Measurements from ENCODE around the gene PRMT5.

The PRMT5 gene

GRCh38 chr14:22877000-22877501, 52.1 kb downstream of the PRMT5 start:
- no peaks in the 10 kb centered on the region for H3K9me2 ChIP-seq (replicated peaks; ENCODE audit: low read depth, low read length)
- H3K36me3 ChIP-seq (ENCODE audit: insufficient read depth, low read length), result peaks cover 14% of the 10 kb centered on the region; the same call in 1 of the 2 replicates
- H4K20me1 ChIP-seq (ENCODE audit: insufficient read depth, low read length, poor library complexity, severe bottlenecking), result no peaks in the 10 kb centered on the region
- no peaks in the 10 kb centered on the region for H3F3A ChIP-seq (ENCODE audit: low read depth)
- H3K79me2 ChIP-seq (ENCODE audit: insufficient read depth, low read length), result peaks cover 2% of the 10 kb centered on the region; the same call in 1 of the 2 replicates
- H3K4me1 ChIP-seq (ENCODE audit: insufficient read depth, low read length, poor library complexity, severe bottlenecking), result peaks cover 8% of the 10 kb centered on the region
- H3K9ac ChIP-seq (ENCODE audit: low read depth, low read length, poor library complexity, severe bottlenecking), result no peak overlapping the region
- H2AFZ ChIP-seq (ENCODE audit: low read length), result no peak overlapping the region
- TF ChIP-seq CTCF (conservative IDR thresholded peaks at IDR 0.05; ENCODE audit: low read length), result no peak
- TF ChIP-seq EZH2phosphoT487 (IDR thresholded peaks at IDR 0.05; ENCODE audit: borderline replicate concordance), result no peak
- no peak overlapping the region for H3K4me2 ChIP-seq (ENCODE audit: low read depth, low read length, poor library complexity, severe bottlenecking)
- no peaks in the 10 kb centered on the region for H3K27me3 ChIP-seq (ENCODE audit: insufficient read depth, low read length, poor library complexity, severe bottlenecking)
- H3K9me3 ChIP-seq (ENCODE audit: insufficient read depth, low read depth, low read length), result no peaks in the 10 kb centered on the region
- H3K4me3 ChIP-seq (ENCODE audit: low read length, poor library complexity, severe bottlenecking), result no peak overlapping the region

- Histone ChIP-seq H3K4me2 (ENCODE audit: low read depth, low read length, poor library complexity, severe bottlenecking) (no peak overlapping the region), H3K27me3 (ENCODE audit: insufficient read depth, low read length, poor library complexity, severe bottlenecking) (no peaks in the 10 kb centered on the region), H3K9me3 (ENCODE audit: insufficient read depth, low read depth, low read length) (no peaks in the 10 kb centered on the region), H3K79me2 (ENCODE audit: insufficient read depth, low read length) (peaks cover 3% of the 10 kb centered on the region; the same call in 1 of the 2 replicates), H3K9me2 (replicated peaks; ENCODE audit: low read depth, low read length) (no peaks in the 10 kb centered on the region), H4K20me1 (ENCODE audit: insufficient read depth, low read length, poor library complexity, severe bottlenecking) (no peaks in the 10 kb centered on the region), H2AFZ (ENCODE audit: low read length) (no peak overlapping the region), H3K9ac (ENCODE audit: low read depth, low read length, poor library complexity, severe bottlenecking) (no peak overlapping the region), H3K36me3 (ENCODE audit: insufficient read depth, low read length) (peaks cover 14% of the 10 kb centered on the region; the same call in 1 of the 2 replicates), H3F3A (ENCODE audit: low read depth) (peaks cover 4% of the 10 kb centered on the region; the same call in 1 of the 2 replicates), H3K4me3 (ENCODE audit: low read length, poor library complexity, severe bottlenecking) (no peak overlapping the region), H3K4me1 (ENCODE audit: insufficient read depth, low read length, poor library complexity, severe bottlenecking) (peaks cover 8% of the 10 kb centered on the region)
- TF ChIP-seq EZH2phosphoT487 (IDR thresholded peaks at IDR 0.05; ENCODE audit: borderline replicate concordance) (no peak), CTCF (conservative IDR thresholded peaks at IDR 0.05; ENCODE audit: low read length) (no peak)
Measured at GRCh38 chr14:22875748-22876319, 53.3 kb downstream of the PRMT5 start.

- Histone ChIP-seq H3K27me3 (ENCODE audit: insufficient read depth, low read length, poor library complexity, severe bottlenecking) (no peaks in the 10 kb centered on the region), H3K9me3 (ENCODE audit: insufficient read depth, low read depth, low read length) (no peaks in the 10 kb centered on the region), H3K4me2 (ENCODE audit: low read depth, low read length, poor library complexity, severe bottlenecking) (no peak overlapping the region), H2AFZ (ENCODE audit: low read length) (no peak overlapping the region), H4K20me1 (ENCODE audit: insufficient read depth, low read length, poor library complexity, severe bottlenecking) (no peaks in the 10 kb centered on the region), H3K4me1 (ENCODE audit: insufficient read depth, low read length, poor library complexity, severe bottlenecking) (peaks cover 13% of the 10 kb centered on the region), H3K9me2 (replicated peaks; ENCODE audit: low read depth, low read length) (no peaks in the 10 kb centered on the region), H3K4me3 (ENCODE audit: low read length, poor library complexity, severe bottlenecking) (no peak overlapping the region), H3K36me3 (ENCODE audit: insufficient read depth, low read length) (peaks cover 14% of the 10 kb centered on the region; the same call in 1 of the 2 replicates), H3F3A (ENCODE audit: low read depth) (peaks cover 4% of the 10 kb centered on the region; the same call in 1 of the 2 replicates), H3K79me2 (ENCODE audit: insufficient read depth, low read length) (peaks cover 3% of the 10 kb centered on the region; the same call in 1 of the 2 replicates), H3K9ac (ENCODE audit: low read depth, low read length, poor library complexity, severe bottlenecking) (no peak overlapping the region)
- TF ChIP-seq CTCF (conservative IDR thresholded peaks at IDR 0.05; ENCODE audit: low read length) (no peak), EZH2phosphoT487 (IDR thresholded peaks at IDR 0.05; ENCODE audit: borderline replicate concordance) (no peak)
Measured at GRCh38 chr14:22875003-22875747, 54.0 kb downstream of the PRMT5 start.
